K562 (cell line): Measurements from ENCODE around the gene MTREX. TPM values are rescaled to one million over a fixed set of nuclear protein-coding genes. Genes with fewer than 3 reads are reported as not detected.
A peak's percentile ranks its signal among the peaks of the same experiment; 100 is the strongest.

Experiments used
- ATAC-seq: fragments of 200-7000 bp; cut with Tn5 transposase; 3 replicates; pipeline ENCODE4 v1.9.1; 2020; ENCODE audit warnings: moderate library complexity
- BruUV-seq: library from RNA; stranded (reverse); fragments of 400-500 nt; replicated peaks from 2 replicates; lab custom pipeline; 2021; lab: Mats Ljungman, UMichigan
- CTCF ChIA-PET: fragments of 300-600 bp; formaldehyde crosslinking; extraction: SDS; loops from one replicate; lab custom pipeline; 2021; ENCODE audit warnings: low intra/inter-chr PET ratio; lab: Yijun Ruan, JAX
- POLR2A ChIA-PET: fragments of 300-600, 350-650 bp; sonication (Branson Sonifier 250); formaldehyde crosslinking; extraction: SDS; loops from one replicate; lab custom pipeline; 2021; ENCODE audit warnings: antibody characterized with exemption, inconsistent platforms; lab: Yijun Ruan, JAX
- DNase-seq, 4 experiments: peaks; one replicate each; pipeline versions ENCODE4 v3.0.0 to v3.0.0-alpha.2; 2011 to 2018; ENCODE audit warnings: low spot score in 3 of 4, mixed read lengths in 3 of 4; ENCODE audit errors: extremely low read depth in 1 of 4
- FAIRE-seq: peaks from 2 replicates; lab custom pipeline; 2011; peaks lifted over from hg19 to GRCh38; lab: Jason Lieb, UNC
- H2AFZ ChIP-seq: 2 replicates; pipeline ENCODE4 v1.6.0; 2011; ENCODE audit warnings: low read depth, low read length, control low read depth, inconsistent platforms
- H3K27ac ChIP-seq: fragments of 200-600 bp; 3 replicates; pipeline ENCODE4 v1.8.0; 2011; ENCODE audit warnings: low read depth, mild to moderate bottlenecking, control low read depth, inconsistent platforms, low read length, moderate library complexity, mixed read lengths; ENCODE audit errors: extremely low read depth
- H3K27me3 ChIP-seq, 2 experiments: fragments of 300-600 bp in 1 of 2; 2 replicates in 1 of 2; 3 replicates in 1 of 2; pipeline versions ENCODE4 v1.6.0 to v1.8.0; 2011; ENCODE audit warnings: inconsistent platforms in 2 of 2, low read length in 2 of 2, mild to moderate bottlenecking in 1 of 2, mixed read lengths in 1 of 2, moderate library complexity in 1 of 2; ENCODE audit not compliant: control insufficient read depth in 2 of 2, insufficient read depth in 2 of 2
- H3K36me3 ChIP-seq: fragments of 300-600 bp; 3 replicates; pipeline ENCODE4 v1.8.0; 2011; ENCODE audit warnings: mild to moderate bottlenecking, low read length, inconsistent platforms; ENCODE audit not compliant: control insufficient read depth, insufficient read depth
- H3K4me1 ChIP-seq, 2 experiments: fragments of 200-600 bp in 1 of 2; replicated peaks in 1 of 2; 2 replicates in 1 of 2; 3 replicates in 1 of 2; pipeline versions ENCODE4 v1.5.1 to v1.8.0; 2011; ENCODE audit warnings: inconsistent platforms in 2 of 2, low read length in 2 of 2, mild to moderate bottlenecking in 1 of 2, mixed read lengths in 1 of 2, moderate library complexity in 1 of 2; ENCODE audit not compliant: control insufficient read depth in 2 of 2, insufficient read depth in 2 of 2
- H3K4me2 ChIP-seq: 2 replicates; pipeline ENCODE4 v1.6.1; 2011; ENCODE audit warnings: low read length, control low read depth, inconsistent platforms, mixed read lengths; ENCODE audit not compliant: insufficient read depth
- H3K4me3 ChIP-seq: fragments of 200-600 bp; sonication (generic), shearing (Covaris generic); 2 replicates; pipeline ENCODE4 v1.5.1; 2016; ENCODE audit warnings: control low read depth, inconsistent platforms
- H3K79me2 ChIP-seq: fragments of 200-600 bp; 3 replicates; pipeline ENCODE4 v1.8.0; 2011; ENCODE audit warnings: low read length, inconsistent platforms; ENCODE audit not compliant: control insufficient read depth, insufficient read depth
- H3K9ac ChIP-seq, 2 experiments: 2 replicates each; pipeline versions ENCODE4 v1.6.0 to v1.6.1; 2011; ENCODE audit warnings: low read depth in 2 of 2, low read length in 2 of 2, control low read depth in 1 of 2, inconsistent platforms in 1 of 2, mild to moderate bottlenecking in 1 of 2, mixed read lengths in 1 of 2; ENCODE audit not compliant: insufficient read depth in 1 of 2
- H3K9me1 ChIP-seq: one replicate; pipeline ENCODE4 v1.6.0; 2011; ENCODE audit warnings: inconsistent platforms, mild to moderate bottlenecking, low read length, moderate library complexity; ENCODE audit not compliant: control insufficient read depth, insufficient read depth
- H3K9me3 ChIP-seq: replicated peaks from 2 replicates; pipeline ENCODE4 v1.5.1; 2011; ENCODE audit warnings: low read depth, low read length, inconsistent platforms; ENCODE audit not compliant: control insufficient read depth, insufficient read depth
- H4K20me1 ChIP-seq: replicated peaks from 2 replicates; pipeline ENCODE4 v1.6.1; 2011; ENCODE audit warnings: low read length, inconsistent platforms, mixed read lengths; ENCODE audit not compliant: control insufficient read depth, insufficient read depth
- HDAC6 ChIP-seq: IDR thresholded peaks from 2 replicates; pipeline ENCODE4 v1.6.1; 2012; ENCODE audit warnings: low read depth, mild to moderate bottlenecking, control low read depth, inconsistent platforms, low read length, moderate library complexity
- PYGO2 ChIP-seq: fragments of 450-650 bp; IDR thresholded peaks from 2 replicates; pipeline ENCODE4 v1.6.1; 2016; ENCODE audit warnings: mild to moderate bottlenecking, missing genetic modification characterization, moderate library complexity, missing compliant biosample characterization
- RUNX1 ChIP-seq: sonication (generic); IDR thresholded peaks from 2 replicates; pipeline ENCODE4 v1.6.1; 2016; ENCODE audit warnings: antibody characterized with exemption, low read depth
- TRIM24 ChIP-seq, 2 experiments: fragments of 450-650 bp; IDR thresholded peaks; 2 replicates each; pipeline ENCODE4 v1.6.1; 2016
- ZBED1 ChIP-seq: IDR thresholded peaks from 2 replicates; pipeline ENCODE4 v1.6.1; 2014
- ZNF134 ChIP-seq: fragments of 250-450 bp; sonication (Bioruptor Pico); conservative IDR thresholded peaks from 2 replicates; pipeline ENCODE4 v1.4.0; 2020
- WGBS: fragments of 100-300 bp; shearing (Covaris generic); methylation state at CpG from one replicate; pipeline ENCODE4 v1.1.6; 2016; ENCODE audit warnings: low coverage, mixed read lengths; ENCODE audit not compliant: insufficient coverage; ENCODE audit errors: missing lambda C conversion rate; 5-methylcytosine and 5-hydroxymethylcytosine counted together
- in situ Hi-C: fragments of 300-500 bp; cut with MboI; formaldehyde crosslinking; loops from 4 replicates; pipeline ENCODE4 v1.15.0; 2018; ENCODE audit warnings: inconsistent platforms, mixed read lengths
- intact Hi-C: fragments of 100-400 bp; cut with micrococcal nuclease; formaldehyde crosslinking; loops from 2 replicates; pipeline ENCODE4 v1.14.2; 2022
- polyA plus RNA-seq, 8 experiments: library from polyadenylated mRNA; depleted of rRNA in 4 of 8; stranded (reverse) in 5 of 8; unstranded in 3 of 8; fragments of >200 nt; fragmentation: Nextera tagmentation in 2 of 8; fragmentation: Illumina TruSeq in 1 of 8; extraction: Ambion mirVana in 2 of 8; extraction: Trizol in 1 of 8; gene quantifications; 2 replicates each; pipeline versions ENCODE4 v1.2.1 to v1.2.3, GENCODE V29; 2011 to 2014; ENCODE audit warnings: inconsistent platforms in 1 of 8, missing spikeins in 1 of 8
- total RNA-seq, 7 experiments: library from RNA; depleted of rRNA in 6 of 7; stranded (reverse); fragments of >200 nt in 6 of 7; fragmentation: Illumina TruSeq in 2 of 7; extraction: Trizol in 2 of 7; gene quantifications; 2 replicates each; pipeline versions ENCODE4 v1.2.1 to v1.2.3, GENCODE V29; 2011 to 2021; ENCODE audit warnings: low replicate concordance in 1 of 7
- TF ChIP-seq, protein P1 (sequence below), 2 experiments: fragments of 450-650 bp in 1 of 2; sonication (generic) in 1 of 2; formaldehyde crosslinking in 1 of 2; IDR thresholded peaks in 1 of 2; conservative IDR thresholded peaks in 1 of 2; 2 replicates each; pipeline versions ENCODE4 v1.6.1 to v1.8.1; 2016 to 2023; ENCODE audit warnings: mild to moderate bottlenecking in 2 of 2, moderate library complexity in 2 of 2, inconsistent platforms in 1 of 2, missing genetic modification reagents in 1 of 2
- TF ChIP-seq, protein P2 (sequence below): fragments of 450-650 bp; IDR thresholded peaks from 2 replicates; pipeline ENCODE4 v1.6.1; 2018; ENCODE audit warnings: mild to moderate bottlenecking, low read depth; ENCODE audit not compliant: partially characterized antibody
- TF ChIP-seq, protein P3 (sequence below): fragments of 450-650 bp; IDR thresholded peaks from 2 replicates; pipeline ENCODE4 v1.6.1; 2016; ENCODE audit warnings: mild to moderate bottlenecking, moderate library complexity

MTREX gene
- total and polyA plus RNA-seq, 9 of the 15 experiments (the other 6 are each of a cell fraction or from before 2014, with no cell fraction given), result 52.9 to 193 (median 150) TPM

DNA sequence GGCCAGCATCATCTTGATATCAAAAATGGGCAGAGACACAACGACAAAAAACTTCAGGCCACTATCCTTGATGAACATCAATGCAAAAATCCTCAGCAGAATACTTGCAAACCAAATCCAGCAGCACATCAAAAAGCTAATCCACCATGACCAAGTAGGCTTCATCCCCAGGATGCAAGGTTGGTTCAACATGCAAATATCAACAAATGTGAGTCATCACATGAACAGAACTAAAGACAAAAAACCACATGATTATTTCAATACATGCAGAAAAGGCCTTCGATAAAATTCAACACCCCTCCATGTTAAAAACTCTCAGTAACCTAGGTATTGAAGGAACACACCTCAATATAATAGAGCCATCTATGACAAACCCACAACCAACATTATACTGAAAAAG lies 8.5 kb downstream of the MTREX start:
- 86% methylated on average over 2 of the region's 2 CpGs for WGBS
- Histone ChIP-seq H3K9me3 (peaks cover 4% of the 10 kb centered on the region; the same call in 1 of the 2 replicates), H3K4me3 (no peak overlapping the region), H3K27ac (no peak overlapping the region), H3K4me2 (no peak overlapping the region), H3K4me1 (peaks cover 0 to 3% of the 10 kb centered on the region in 2 experiments; a peak in 2 of 5 replicates), H3K9ac (no peak overlapping the region), H3K9me1 (no peaks in the 10 kb centered on the region), H2AFZ (no peak overlapping the region), H3K79me2 (peaks cover 99% of the 10 kb centered on the region), H3K36me3 (peaks cover 29% of the 10 kb centered on the region), H4K20me1 (no peaks in the 10 kb centered on the region), H3K27me3 (no peaks in the 10 kb centered on the region)
- no TSS peak for BruUV-seq
- DNase-seq (no peak), ATAC-seq (no peak), FAIRE-seq (no peak)
- ChIA-PET POLR2A (no interaction called here), CTCF (no interaction called here)
- intact Hi-C loops (no loop called here), in situ Hi-C loops (no loop called here)
- TF ChIP-seq, protein P1, sequence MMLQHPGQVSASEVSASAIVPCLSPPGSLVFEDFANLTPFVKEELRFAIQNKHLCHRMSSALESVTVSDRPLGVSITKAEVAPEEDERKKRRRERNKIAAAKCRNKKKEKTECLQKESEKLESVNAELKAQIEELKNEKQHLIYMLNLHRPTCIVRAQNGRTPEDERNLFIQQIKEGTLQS (IDR thresholded peaks at IDR 0.05), result peak; percentile 77
- TF ChIP-seq, protein P1 (CRISPR knock-in tag; conservative IDR thresholded peaks at IDR 0.05), result no peak
- TF ChIP-seq TRIM24 (IDR thresholded peaks at IDR 0.05) (peak; percentile 17 to 37; a peak in 1 of 4 replicates), HDAC6 (no peak), PYGO2 (no peak), ZNF134 (CRISPR knock-in tag) (no peak), ZBED1 (no peak), RUNX1 (no peak)
- TF ChIP-seq, protein P2, sequence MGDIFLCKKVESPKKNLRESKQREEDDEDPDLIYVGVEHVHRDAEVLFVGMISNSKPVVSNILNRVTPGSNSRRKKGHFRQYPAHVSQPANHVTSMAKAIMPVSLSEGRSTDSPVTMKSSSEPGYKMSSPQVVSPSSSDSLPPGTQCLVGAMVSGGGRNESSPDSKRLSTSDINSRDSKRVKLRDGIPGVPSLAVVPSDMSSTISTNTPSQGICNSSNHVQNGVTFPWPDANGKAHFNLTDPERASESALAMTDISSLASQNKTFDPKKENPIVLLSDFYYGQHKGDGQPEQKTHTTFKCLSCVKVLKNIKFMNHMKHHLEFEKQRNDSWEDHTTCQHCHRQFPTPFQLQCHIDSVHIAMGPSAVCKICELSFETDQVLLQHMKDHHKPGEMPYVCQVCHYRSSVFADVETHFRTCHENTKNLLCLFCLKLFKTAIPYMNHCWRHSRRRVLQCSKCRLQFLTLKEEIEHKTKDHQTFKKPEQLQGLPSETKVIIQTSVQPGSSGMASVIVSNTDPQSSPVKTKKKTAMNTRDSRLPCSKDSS, result peak; percentile 43
- TF ChIP-seq, protein P3, sequence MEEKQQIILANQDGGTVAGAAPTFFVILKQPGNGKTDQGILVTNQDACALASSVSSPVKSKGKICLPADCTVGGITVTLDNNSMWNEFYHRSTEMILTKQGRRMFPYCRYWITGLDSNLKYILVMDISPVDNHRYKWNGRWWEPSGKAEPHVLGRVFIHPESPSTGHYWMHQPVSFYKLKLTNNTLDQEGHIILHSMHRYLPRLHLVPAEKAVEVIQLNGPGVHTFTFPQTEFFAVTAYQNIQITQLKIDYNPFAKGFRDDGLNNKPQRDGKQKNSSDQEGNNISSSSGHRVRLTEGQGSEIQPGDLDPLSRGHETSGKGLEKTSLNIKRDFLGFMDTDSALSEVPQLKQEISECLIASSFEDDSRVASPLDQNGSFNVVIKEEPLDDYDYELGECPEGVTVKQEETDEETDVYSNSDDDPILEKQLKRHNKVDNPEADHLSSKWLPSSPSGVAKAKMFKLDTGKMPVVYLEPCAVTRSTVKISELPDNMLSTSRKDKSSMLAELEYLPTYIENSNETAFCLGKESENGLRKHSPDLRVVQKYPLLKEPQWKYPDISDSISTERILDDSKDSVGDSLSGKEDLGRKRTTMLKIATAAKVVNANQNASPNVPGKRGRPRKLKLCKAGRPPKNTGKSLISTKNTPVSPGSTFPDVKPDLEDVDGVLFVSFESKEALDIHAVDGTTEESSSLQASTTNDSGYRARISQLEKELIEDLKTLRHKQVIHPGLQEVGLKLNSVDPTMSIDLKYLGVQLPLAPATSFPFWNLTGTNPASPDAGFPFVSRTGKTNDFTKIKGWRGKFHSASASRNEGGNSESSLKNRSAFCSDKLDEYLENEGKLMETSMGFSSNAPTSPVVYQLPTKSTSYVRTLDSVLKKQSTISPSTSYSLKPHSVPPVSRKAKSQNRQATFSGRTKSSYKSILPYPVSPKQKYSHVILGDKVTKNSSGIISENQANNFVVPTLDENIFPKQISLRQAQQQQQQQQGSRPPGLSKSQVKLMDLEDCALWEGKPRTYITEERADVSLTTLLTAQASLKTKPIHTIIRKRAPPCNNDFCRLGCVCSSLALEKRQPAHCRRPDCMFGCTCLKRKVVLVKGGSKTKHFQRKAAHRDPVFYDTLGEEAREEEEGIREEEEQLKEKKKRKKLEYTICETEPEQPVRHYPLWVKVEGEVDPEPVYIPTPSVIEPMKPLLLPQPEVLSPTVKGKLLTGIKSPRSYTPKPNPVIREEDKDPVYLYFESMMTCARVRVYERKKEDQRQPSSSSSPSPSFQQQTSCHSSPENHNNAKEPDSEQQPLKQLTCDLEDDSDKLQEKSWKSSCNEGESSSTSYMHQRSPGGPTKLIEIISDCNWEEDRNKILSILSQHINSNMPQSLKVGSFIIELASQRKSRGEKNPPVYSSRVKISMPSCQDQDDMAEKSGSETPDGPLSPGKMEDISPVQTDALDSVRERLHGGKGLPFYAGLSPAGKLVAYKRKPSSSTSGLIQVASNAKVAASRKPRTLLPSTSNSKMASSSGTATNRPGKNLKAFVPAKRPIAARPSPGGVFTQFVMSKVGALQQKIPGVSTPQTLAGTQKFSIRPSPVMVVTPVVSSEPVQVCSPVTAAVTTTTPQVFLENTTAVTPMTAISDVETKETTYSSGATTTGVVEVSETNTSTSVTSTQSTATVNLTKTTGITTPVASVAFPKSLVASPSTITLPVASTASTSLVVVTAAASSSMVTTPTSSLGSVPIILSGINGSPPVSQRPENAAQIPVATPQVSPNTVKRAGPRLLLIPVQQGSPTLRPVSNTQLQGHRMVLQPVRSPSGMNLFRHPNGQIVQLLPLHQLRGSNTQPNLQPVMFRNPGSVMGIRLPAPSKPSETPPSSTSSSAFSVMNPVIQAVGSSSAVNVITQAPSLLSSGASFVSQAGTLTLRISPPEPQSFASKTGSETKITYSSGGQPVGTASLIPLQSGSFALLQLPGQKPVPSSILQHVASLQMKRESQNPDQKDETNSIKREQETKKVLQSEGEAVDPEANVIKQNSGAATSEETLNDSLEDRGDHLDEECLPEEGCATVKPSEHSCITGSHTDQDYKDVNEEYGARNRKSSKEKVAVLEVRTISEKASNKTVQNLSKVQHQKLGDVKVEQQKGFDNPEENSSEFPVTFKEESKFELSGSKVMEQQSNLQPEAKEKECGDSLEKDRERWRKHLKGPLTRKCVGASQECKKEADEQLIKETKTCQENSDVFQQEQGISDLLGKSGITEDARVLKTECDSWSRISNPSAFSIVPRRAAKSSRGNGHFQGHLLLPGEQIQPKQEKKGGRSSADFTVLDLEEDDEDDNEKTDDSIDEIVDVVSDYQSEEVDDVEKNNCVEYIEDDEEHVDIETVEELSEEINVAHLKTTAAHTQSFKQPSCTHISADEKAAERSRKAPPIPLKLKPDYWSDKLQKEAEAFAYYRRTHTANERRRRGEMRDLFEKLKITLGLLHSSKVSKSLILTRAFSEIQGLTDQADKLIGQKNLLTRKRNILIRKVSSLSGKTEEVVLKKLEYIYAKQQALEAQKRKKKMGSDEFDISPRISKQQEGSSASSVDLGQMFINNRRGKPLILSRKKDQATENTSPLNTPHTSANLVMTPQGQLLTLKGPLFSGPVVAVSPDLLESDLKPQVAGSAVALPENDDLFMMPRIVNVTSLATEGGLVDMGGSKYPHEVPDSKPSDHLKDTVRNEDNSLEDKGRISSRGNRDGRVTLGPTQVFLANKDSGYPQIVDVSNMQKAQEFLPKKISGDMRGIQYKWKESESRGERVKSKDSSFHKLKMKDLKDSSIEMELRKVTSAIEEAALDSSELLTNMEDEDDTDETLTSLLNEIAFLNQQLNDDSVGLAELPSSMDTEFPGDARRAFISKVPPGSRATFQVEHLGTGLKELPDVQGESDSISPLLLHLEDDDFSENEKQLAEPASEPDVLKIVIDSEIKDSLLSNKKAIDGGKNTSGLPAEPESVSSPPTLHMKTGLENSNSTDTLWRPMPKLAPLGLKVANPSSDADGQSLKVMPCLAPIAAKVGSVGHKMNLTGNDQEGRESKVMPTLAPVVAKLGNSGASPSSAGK, result peak; percentile 54
